NCI-H460 (cell line): ENCODE measurements around the gene CD7. TPM values are rescaled to one million over a fixed set of nuclear protein-coding genes. Genes with fewer than 3 reads are reported as not detected.
"Not testable (repeated sequence)": the region's sequence is repeated elsewhere in the genome, so short reads cannot be mapped to it uniquely, and the experiment has no call there.

Experiments used
- DNase-seq: peaks from one replicate; pipeline ENCODE4 v3.0.0-alpha.2; 2016; ENCODE audit warnings: low read depth; ENCODE audit errors: extremely low read depth
- polyA plus RNA-seq: library from polyadenylated mRNA; depleted of rRNA; stranded (reverse); fragments of >200 nt; gene quantifications from 2 replicates; pipeline ENCODE4 v1.2.3, GENCODE V29; 2014; cell fraction: nucleus; rRNA removed
- total RNA-seq: library from RNA; depleted of rRNA; stranded (reverse); fragments of >200 nt; shearing (Covaris generic); gene quantifications from 2 replicates; pipeline ENCODE4 v1.2.3, GENCODE V29; 2014; rRNA removed

The CD7 gene
- total RNA-seq = 0.32 TPM in 1 of 2 replicates, not detected in the other
- 0.72 and 0.98 TPM in 2 replicates for polyA plus RNA-seq

- DNase-seq = no peak
Observed at GRCh38 chr17:82317394-82318168, at the start of gene CD7. Gene CD7 (minus strand): TSS chr17:82317608. CDS start chr17:82317495, 113 bp downstream.

- no peak for DNase-seq
Observed at GRCh38 chr17:82366749-82367148, 49.3 kb upstream of the CD7 start.

GRCh38 chr17:82365606-82366295, 48.3 kb upstream of the CD7 start:
- DNase-seq = no peak

- DNase-seq = no peak
Observed at GRCh38 chr17:82361885-82362633, 44.7 kb upstream of the CD7 start.

- DNase-seq = not testable (repeated sequence)
Observed at GRCh38 chr17:82359451-82360074, 42.2 kb upstream of the CD7 start.

GRCh38 chr17:82358465-82359350, 41.3 kb upstream of the CD7 start, which contains the start of gene TEX19:
Gene TEX19 (plus strand): TSS chr17:82359247. CDS start chr17:82362151, 2,904 bp downstream.
- DNase-seq = no peak

GRCh38 chr17:82357394-82357793, 40.0 kb upstream of the CD7 start:
- DNase-seq = no peak

GRCh38 chr17:82356845-82357355, 39.5 kb upstream of the CD7 start:
- no peak for DNase-seq

GRCh38 chr17:82355770-82356427, 38.5 kb upstream of the CD7 start:
- no peak for DNase-seq

GRCh38 chr17:82354804-82355308, 37.4 kb upstream of the CD7 start:
- no peak for DNase-seq

- DNase-seq = no peak
Observed at GRCh38 chr17:82353484-82353883, 36.1 kb upstream of the CD7 start.

GRCh38 chr17:82351713-82352488, 34.5 kb upstream of the CD7 start:
- peak; percentile 83 for DNase-seq

- DNase-seq = no peak
Observed at GRCh38 chr17:82351254-82351712, 33.9 kb upstream of the CD7 start.

GRCh38 chr17:82350182-82351030, 33.0 kb upstream of the CD7 start:
- no peak for DNase-seq

GRCh38 chr17:82349287-82349701, 31.9 kb upstream of the CD7 start:
- DNase-seq = no peak

GRCh38 chr17:82348866-82349265, 31.5 kb upstream of the CD7 start:
- no peak for DNase-seq

GRCh38 chr17:82348434-82348833, 31.0 kb upstream of the CD7 start:
- no peak for DNase-seq
